ENCODE measurements around the gene MOGAT1. TPM values are rescaled to one million over a fixed set of nuclear protein-coding genes. Genes with fewer than 3 reads are reported as not detected.
A peak's percentile ranks its signal among the peaks of the same experiment; 100 is the strongest.

MOGAT1 gene
- total RNA-seq, 1 experiment from 2014 or later = not detected

DNA sequence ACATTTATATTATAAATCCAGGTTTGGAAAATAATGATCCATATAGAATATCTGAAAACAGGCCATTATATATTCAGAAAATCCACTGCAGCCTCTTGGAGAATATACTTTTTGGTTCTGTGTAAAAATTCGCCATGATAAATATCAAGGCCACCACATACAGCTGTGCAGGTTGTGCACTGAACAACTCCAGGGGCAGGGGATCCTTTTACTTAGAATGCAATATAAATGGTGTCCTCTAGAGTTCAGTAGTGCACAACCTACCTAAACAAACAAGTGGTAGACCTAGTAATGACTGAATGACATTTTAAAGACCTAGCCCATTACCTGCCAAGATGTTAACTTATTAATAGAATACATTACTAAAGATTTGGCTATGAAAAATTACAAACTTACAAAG is 22.4 kb downstream of the MOGAT1 start:
- DNase-seq (ENCODE audit: unreplicated experiment) = peak; percentile 51
- no TSS peak for BruUV-seq (replicated peaks)
- Mint-ChIP-seq H3K36me3 (ENCODE audit: insufficient read depth, unreplicated experiment) (no peaks in the 10 kb centered on the region), H3K27ac (ENCODE audit: low read depth, unreplicated experiment) (no peak overlapping the region), H3K27me3 (ENCODE audit: insufficient read depth, unreplicated experiment) (no peaks in the 10 kb centered on the region), H3K9me3 (ENCODE audit: unreplicated experiment) (no peaks in the 10 kb centered on the region), H3K4me1 (ENCODE audit: insufficient read depth, unreplicated experiment) (no peaks in the 10 kb centered on the region), H3K4me3 (ENCODE audit: unreplicated experiment) (no peak overlapping the region)
- ChIA-PET POLR2A (no interaction called here), CTCF (interaction anchor here (1.6 to 7.2 kb wide), 3 partner anchors 13 to 245 kb away, joined by 4 to 53 read pairs (median 6); no protein-coding TSS in a partner anchor)
- intact Hi-C loops (cut with micrococcal nuclease) = loop anchor here (1.0 kb wide), 1 partner anchor 168 kb away; no protein-coding TSS in a partner anchor
- TF ChIP-seq, protein P1, sequence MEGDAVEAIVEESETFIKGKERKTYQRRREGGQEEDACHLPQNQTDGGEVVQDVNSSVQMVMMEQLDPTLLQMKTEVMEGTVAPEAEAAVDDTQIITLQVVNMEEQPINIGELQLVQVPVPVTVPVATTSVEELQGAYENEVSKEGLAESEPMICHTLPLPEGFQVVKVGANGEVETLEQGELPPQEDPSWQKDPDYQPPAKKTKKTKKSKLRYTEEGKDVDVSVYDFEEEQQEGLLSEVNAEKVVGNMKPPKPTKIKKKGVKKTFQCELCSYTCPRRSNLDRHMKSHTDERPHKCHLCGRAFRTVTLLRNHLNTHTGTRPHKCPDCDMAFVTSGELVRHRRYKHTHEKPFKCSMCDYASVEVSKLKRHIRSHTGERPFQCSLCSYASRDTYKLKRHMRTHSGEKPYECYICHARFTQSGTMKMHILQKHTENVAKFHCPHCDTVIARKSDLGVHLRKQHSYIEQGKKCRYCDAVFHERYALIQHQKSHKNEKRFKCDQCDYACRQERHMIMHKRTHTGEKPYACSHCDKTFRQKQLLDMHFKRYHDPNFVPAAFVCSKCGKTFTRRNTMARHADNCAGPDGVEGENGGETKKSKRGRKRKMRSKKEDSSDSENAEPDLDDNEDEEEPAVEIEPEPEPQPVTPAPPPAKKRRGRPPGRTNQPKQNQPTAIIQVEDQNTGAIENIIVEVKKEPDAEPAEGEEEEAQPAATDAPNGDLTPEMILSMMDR (IDR thresholded peaks at IDR 0.05; ENCODE audit: unreplicated experiment) = peak; percentile 38

DNA sequence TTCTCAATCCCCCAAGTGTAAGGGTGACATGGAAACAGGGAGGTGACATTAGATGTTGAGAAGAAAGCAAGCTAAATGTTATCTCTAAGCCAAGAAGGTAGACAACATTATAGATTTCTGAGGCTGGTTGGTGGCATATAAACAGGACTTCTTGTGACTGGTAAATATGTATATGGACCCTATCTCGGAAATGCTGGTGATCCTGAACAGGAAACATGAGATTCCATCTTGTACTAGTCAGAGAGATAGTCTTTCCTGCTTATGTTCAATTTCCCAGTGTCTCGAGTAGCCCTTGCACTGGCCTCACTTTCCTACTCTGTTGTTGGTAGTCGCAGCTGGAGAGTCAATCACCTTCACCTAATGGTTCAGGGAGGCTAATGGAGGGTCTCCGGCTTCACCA is 26.8 kb downstream of the MOGAT1 start:
- DNase-seq (ENCODE audit: unreplicated experiment) = no peak
- H3K36me3 Mint-ChIP-seq (ENCODE audit: insufficient read depth, unreplicated experiment) = no peaks in the 10 kb centered on the region
- no peak overlapping the region for H3K27ac Mint-ChIP-seq (ENCODE audit: low read depth, unreplicated experiment)
- BruUV-seq (replicated peaks) = no TSS peak
- CTCF ChIA-PET = interaction anchor here (0.6 to 2.2 kb wide), 4 partner anchors 168 to 241 kb away, joined by 3 to 7 read pairs (median 4); no protein-coding TSS in a partner anchor
- POLR2A ChIA-PET = interaction anchor here (0.8 kb wide), 1 partner anchor 11 kb away, joined by 5 read pairs; no protein-coding TSS in a partner anchor
- H3K27me3 Mint-ChIP-seq (ENCODE audit: insufficient read depth, unreplicated experiment) = no peaks in the 10 kb centered on the region
- no peak overlapping the region for H3K4me3 Mint-ChIP-seq (ENCODE audit: unreplicated experiment)
- no peaks in the 10 kb centered on the region for H3K9me3 Mint-ChIP-seq (ENCODE audit: unreplicated experiment)
- intact Hi-C loops (cut with micrococcal nuclease) = no loop called here
- H3K4me1 Mint-ChIP-seq (ENCODE audit: insufficient read depth, unreplicated experiment) = no peaks in the 10 kb centered on the region
- TF ChIP-seq, protein P1 (IDR thresholded peaks at IDR 0.05; ENCODE audit: unreplicated experiment) = no peak

DNA sequence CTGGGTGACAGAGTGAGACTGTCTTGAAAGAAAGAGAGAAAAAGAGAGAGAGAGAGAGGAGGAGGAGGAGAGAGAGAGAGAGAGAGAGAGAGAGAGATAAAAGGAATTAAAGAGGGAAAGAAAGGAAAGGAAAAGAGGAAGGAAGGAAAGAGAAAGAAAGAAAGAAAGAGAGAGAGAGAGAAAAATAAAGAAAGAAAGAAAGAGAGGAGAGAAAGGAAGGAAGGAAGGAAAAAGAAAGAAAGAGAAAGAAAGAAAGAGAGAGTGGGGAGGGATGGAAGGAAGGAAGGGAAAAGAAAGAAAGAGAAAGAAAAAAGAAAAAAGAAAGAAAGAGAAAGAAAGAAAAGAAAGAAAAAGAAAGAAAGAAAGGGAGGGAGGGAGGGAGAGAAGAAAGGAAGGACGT is 29.8 kb downstream of the MOGAT1 start:
- intact Hi-C loops (cut with micrococcal nuclease) = no loop called here
- TF ChIP-seq, protein P1 (IDR thresholded peaks at IDR 0.05; ENCODE audit: unreplicated experiment) = no peak
- Mint-ChIP-seq H3K9me3 (ENCODE audit: unreplicated experiment) (no peaks in the 10 kb centered on the region), H3K4me1 (ENCODE audit: insufficient read depth, unreplicated experiment) (no peaks in the 10 kb centered on the region), H3K36me3 (ENCODE audit: insufficient read depth, unreplicated experiment) (no peaks in the 10 kb centered on the region), H3K27ac (ENCODE audit: low read depth, unreplicated experiment) (no peak overlapping the region), H3K27me3 (ENCODE audit: insufficient read depth, unreplicated experiment) (no peaks in the 10 kb centered on the region), H3K4me3 (ENCODE audit: unreplicated experiment) (no peak overlapping the region)
- BruUV-seq (replicated peaks) = no TSS peak
- DNase-seq (ENCODE audit: unreplicated experiment) = no peak
- ChIA-PET POLR2A (interaction anchor here (0.6 kb wide), 1 partner anchor 161 kb away, joined by 3 read pairs; no protein-coding TSS in a partner anchor), CTCF (interaction anchor here (2.2 kb wide), 1 partner anchor 11 kb away, joined by 11 read pairs; no protein-coding TSS in a partner anchor)

DNA sequence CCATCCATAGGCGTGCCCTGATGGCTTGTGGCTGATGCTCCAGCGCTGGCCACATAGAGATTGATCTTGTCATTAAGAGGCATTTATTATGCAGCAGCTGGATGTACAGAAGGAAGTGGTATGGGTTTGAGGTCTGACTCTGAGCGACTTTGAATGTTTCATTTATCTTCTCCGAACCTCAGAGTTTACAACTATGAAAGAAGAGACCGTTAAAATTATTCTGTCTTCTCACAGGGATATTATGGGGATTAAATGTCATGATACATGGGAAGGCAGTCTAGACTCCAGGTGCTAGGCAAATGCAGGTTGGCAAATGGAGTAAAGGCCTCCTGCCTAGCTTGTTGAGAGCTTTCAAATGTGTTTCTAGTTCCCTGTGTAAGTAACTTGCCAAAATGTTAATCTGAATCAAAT is 30.3 kb downstream of the MOGAT1 start:
- CTCF ChIA-PET = interaction anchor here (0.7 kb wide), 1 partner anchor 160 kb away, joined by 3 read pairs; no protein-coding TSS in a partner anchor
- TF ChIP-seq, protein P1 (IDR thresholded peaks at IDR 0.05; ENCODE audit: unreplicated experiment) = no peak

More for the DNA sequence above, 30.3 kb downstream of the MOGAT1 start:
- intact Hi-C loops (cut with micrococcal nuclease) = no loop called here
- POLR2A ChIA-PET = interaction anchor here (0.5 kb wide), 1 partner anchor 187 kb away, joined by 3 read pairs; no protein-coding TSS in a partner anchor
- BruUV-seq (replicated peaks) = no TSS peak
- Mint-ChIP-seq H3K4me3 (ENCODE audit: unreplicated experiment) (no peak overlapping the region), H3K27ac (ENCODE audit: low read depth, unreplicated experiment) (no peak overlapping the region), H3K9me3 (ENCODE audit: unreplicated experiment) (no peaks in the 10 kb centered on the region), H3K36me3 (ENCODE audit: insufficient read depth, unreplicated experiment) (no peaks in the 10 kb centered on the region), H3K27me3 (ENCODE audit: insufficient read depth, unreplicated experiment) (no peaks in the 10 kb centered on the region), H3K4me1 (ENCODE audit: insufficient read depth, unreplicated experiment) (no peaks in the 10 kb centered on the region)
- no peak for DNase-seq (ENCODE audit: unreplicated experiment)
